MCF 10A (cell line): ENCODE results near the gene POLR2H. TPM values are rescaled to one million over a fixed set of nuclear protein-coding genes. Genes with fewer than 3 reads are reported as not detected.

Experiments used
- BruUV-seq: library from RNA; stranded (reverse); fragments of 400-500 nt; replicated peaks from 2 replicates; lab custom pipeline; 2021; lab: Mats Ljungman, UMichigan
- CTCF ChIA-PET: fragments of 300-600 bp; sonication (Branson Sonifier 250); formaldehyde crosslinking; extraction: SDS; loops from one replicate; lab custom pipeline; 2021; ENCODE audit warnings: antibody characterized with exemption, inconsistent platforms; lab: Yijun Ruan, JAX
- POLR2A ChIA-PET: fragments of 300-600, 350-650 bp; sonication (Branson Sonifier 250); formaldehyde crosslinking; extraction: SDS; loops from one replicate; lab custom pipeline; 2020; ENCODE audit warnings: antibody characterized with exemption, inconsistent platforms; lab: Yijun Ruan, JAX
- DNase-seq: peaks from one replicate; pipeline ENCODE4 v3.0.0-alpha.2; 2018; ENCODE audit not compliant: unreplicated experiment
- H3K27ac Mint-ChIP-seq: one replicate; pipeline ENCODE4 v1.8.0; 2022; ENCODE audit warnings: mild to moderate bottlenecking, low read depth, mixed read lengths; ENCODE audit not compliant: unreplicated experiment
- H3K27me3 Mint-ChIP-seq: one replicate; pipeline ENCODE4 v1.8.0; 2022; ENCODE audit warnings: mixed read lengths; ENCODE audit not compliant: insufficient read depth, unreplicated experiment
- H3K36me3 Mint-ChIP-seq: one replicate; pipeline ENCODE4 v1.8.0; 2022; ENCODE audit warnings: mild to moderate bottlenecking, moderate library complexity, mixed read lengths; ENCODE audit not compliant: insufficient read depth, unreplicated experiment
- H3K4me1 Mint-ChIP-seq: one replicate; pipeline ENCODE4 v1.8.0; 2022; ENCODE audit warnings: mixed read lengths; ENCODE audit not compliant: insufficient read depth, unreplicated experiment
- H3K4me3 Mint-ChIP-seq: one replicate; pipeline ENCODE4 v1.8.0; 2022; ENCODE audit warnings: mild to moderate bottlenecking, moderate library complexity, mixed read lengths; ENCODE audit not compliant: unreplicated experiment
- H3K9me3 Mint-ChIP-seq: one replicate; pipeline ENCODE4 v1.8.0; 2022; ENCODE audit warnings: mixed read lengths; ENCODE audit not compliant: unreplicated experiment
- intact Hi-C: fragments of 100-400 bp; cut with micrococcal nuclease; formaldehyde crosslinking; loops from 2 replicates; pipeline ENCODE4 v1.14.1; 2022
- total RNA-seq: library from RNA; stranded (reverse); gene quantifications from 2 replicates; pipeline ENCODE4 v1.2.3, GENCODE V29; 2022
- TF ChIP-seq, protein P1 (sequence below): fragments of 200-600 bp; IDR thresholded peaks from one replicate; pipeline ENCODE4 v1.8.0; 2022; ENCODE audit warnings: antibody characterized with exemption, mild to moderate bottlenecking; ENCODE audit not compliant: unreplicated experiment

Gene POLR2H
- total RNA-seq, 1 experiment from 2014 or later: 91.5 TPM

DNA sequence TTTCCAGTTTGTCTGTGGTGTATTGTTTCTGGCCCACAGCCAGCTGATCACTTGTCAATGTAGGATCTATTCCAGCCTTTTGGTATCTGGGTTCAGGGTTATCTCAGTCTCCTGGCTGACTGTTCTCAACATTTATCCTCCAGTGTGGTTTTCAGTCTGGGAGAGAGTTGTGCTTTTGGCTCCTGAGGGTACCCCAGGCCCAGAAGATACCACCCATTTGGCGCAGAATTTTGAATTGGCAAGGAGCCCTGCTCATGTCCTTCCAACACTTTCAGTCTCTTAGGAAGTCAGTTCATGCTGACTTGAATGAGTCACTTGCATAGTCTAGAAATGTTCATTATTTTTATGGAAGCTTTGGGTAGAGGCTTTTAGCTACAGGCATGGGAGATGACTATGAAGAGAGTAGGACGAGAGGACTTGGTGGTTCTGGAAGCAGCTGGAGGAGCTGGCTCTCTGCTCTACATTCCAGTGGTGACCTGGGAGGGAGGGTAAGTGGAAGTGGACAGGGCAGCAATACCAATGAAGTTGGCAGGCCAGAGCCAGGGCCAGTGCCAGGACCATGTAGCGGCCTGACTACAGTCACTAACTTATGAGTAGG, 7.2 kb downstream of the POLR2H start:
- TF ChIP-seq, protein P1, sequence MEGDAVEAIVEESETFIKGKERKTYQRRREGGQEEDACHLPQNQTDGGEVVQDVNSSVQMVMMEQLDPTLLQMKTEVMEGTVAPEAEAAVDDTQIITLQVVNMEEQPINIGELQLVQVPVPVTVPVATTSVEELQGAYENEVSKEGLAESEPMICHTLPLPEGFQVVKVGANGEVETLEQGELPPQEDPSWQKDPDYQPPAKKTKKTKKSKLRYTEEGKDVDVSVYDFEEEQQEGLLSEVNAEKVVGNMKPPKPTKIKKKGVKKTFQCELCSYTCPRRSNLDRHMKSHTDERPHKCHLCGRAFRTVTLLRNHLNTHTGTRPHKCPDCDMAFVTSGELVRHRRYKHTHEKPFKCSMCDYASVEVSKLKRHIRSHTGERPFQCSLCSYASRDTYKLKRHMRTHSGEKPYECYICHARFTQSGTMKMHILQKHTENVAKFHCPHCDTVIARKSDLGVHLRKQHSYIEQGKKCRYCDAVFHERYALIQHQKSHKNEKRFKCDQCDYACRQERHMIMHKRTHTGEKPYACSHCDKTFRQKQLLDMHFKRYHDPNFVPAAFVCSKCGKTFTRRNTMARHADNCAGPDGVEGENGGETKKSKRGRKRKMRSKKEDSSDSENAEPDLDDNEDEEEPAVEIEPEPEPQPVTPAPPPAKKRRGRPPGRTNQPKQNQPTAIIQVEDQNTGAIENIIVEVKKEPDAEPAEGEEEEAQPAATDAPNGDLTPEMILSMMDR: no peak
- no peaks in the 10 kb centered on the region for H3K27me3 Mint-ChIP-seq
- H3K4me1 Mint-ChIP-seq: peaks cover 23% of the 10 kb centered on the region
- H3K27ac Mint-ChIP-seq: peak overlapping the region; percentile 33
- no peak for DNase-seq
- BruUV-seq: no TSS peak
- peaks cover 74% of the 10 kb centered on the region for H3K36me3 Mint-ChIP-seq
- H3K4me3 Mint-ChIP-seq: no peak overlapping the region
- ChIA-PET POLR2A (interaction anchor here (0.6 to 1.0 kb wide), 3 partner anchors 28 to 157 kb away, joined by 3 to 4 read pairs (median 4); no protein-coding TSS in a partner anchor), CTCF (interaction anchor here (0.5 to 1.6 kb wide), 9 partner anchors 14 to 470 kb away, joined by 3 to 9 read pairs (median 4); no protein-coding TSS in a partner anchor)
- H3K9me3 Mint-ChIP-seq: no peaks in the 10 kb centered on the region
- intact Hi-C loops: no loop called here

DNA sequence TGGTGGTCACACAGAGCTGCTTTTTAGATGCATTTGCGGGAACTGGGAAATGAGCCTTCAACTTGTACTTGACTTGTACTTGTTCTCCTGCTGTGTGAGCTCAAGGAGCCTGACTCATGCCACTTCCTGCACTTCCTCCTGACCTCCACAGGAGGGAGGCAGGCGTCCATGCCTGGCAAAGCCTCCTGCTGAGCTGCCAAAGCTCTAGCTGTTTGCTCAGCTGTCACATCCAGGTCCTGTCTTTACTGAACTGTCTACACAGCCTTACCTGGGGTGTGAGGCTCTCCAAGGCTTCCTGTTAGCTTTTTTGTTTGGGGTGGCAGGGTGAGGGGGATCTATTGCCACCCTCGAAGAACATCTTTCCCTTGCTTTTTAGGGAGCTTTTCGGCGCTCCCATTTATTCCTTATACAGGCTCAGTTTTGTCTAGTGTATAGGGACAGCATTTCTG, 10.1 kb downstream of the POLR2H start:
- H3K9me3 Mint-ChIP-seq: no peaks in the 10 kb centered on the region
- TF ChIP-seq, protein P1: peak; percentile 94
- POLR2A ChIA-PET: interaction anchor here (0.6 to 1.9 kb wide), 12 partner anchors 8 to 1259 kb away, joined by 3 to 13 read pairs (median 4); partner anchors contain the start of genes CLCN2, FAM131A, PARL and POLR2H
- CTCF ChIA-PET: interaction anchor here (0.6 to 7.0 kb wide), 48 partner anchors 8 to 862 kb away, joined by 3 to 212 read pairs (median 4); no protein-coding TSS in a partner anchor
- no TSS peak for BruUV-seq
- intact Hi-C loops: loop anchor here (1.0 to 10.0 kb wide), 5 partner anchors 45 to 403 kb away; no protein-coding TSS in a partner anchor
- H3K36me3 Mint-ChIP-seq: peaks cover 47% of the 10 kb centered on the region
- H3K4me3 Mint-ChIP-seq: no peak overlapping the region
- peaks cover 11% of the 10 kb centered on the region for H3K4me1 Mint-ChIP-seq
- H3K27me3 Mint-ChIP-seq: peaks cover 23% of the 10 kb centered on the region
- H3K27ac Mint-ChIP-seq: no peak overlapping the region
- peak; percentile 86 for DNase-seq

GRCh38 chr3:184372296-184372821, 10.8 kb downstream of the POLR2H start:
- ChIA-PET POLR2A (interaction anchor here (0.6 to 1.9 kb wide), 10 partner anchors 9 to 1260 kb away, joined by 3 to 13 read pairs (median 6); partner anchors contain the start of genes CLCN2, FAM131A and POLR2H), CTCF (interaction anchor here (0.5 to 7.0 kb wide), 35 partner anchors 9 to 861 kb away, joined by 3 to 212 read pairs (median 5); no protein-coding TSS in a partner anchor)
- intact Hi-C loops: loop anchor here (10.0 kb wide), 1 partner anchor 402 kb away; no protein-coding TSS in a partner anchor
- H3K4me3 Mint-ChIP-seq: no peak overlapping the region
- DNase-seq: no peak
- peaks cover 11% of the 10 kb centered on the region for H3K4me1 Mint-ChIP-seq
- peaks cover 31% of the 10 kb centered on the region for H3K27me3 Mint-ChIP-seq
- peaks cover 40% of the 10 kb centered on the region for H3K36me3 Mint-ChIP-seq
- BruUV-seq: no TSS peak
- H3K27ac Mint-ChIP-seq: no peak overlapping the region
- TF ChIP-seq, protein P1: no peak
- H3K9me3 Mint-ChIP-seq: no peaks in the 10 kb centered on the region

DNA sequence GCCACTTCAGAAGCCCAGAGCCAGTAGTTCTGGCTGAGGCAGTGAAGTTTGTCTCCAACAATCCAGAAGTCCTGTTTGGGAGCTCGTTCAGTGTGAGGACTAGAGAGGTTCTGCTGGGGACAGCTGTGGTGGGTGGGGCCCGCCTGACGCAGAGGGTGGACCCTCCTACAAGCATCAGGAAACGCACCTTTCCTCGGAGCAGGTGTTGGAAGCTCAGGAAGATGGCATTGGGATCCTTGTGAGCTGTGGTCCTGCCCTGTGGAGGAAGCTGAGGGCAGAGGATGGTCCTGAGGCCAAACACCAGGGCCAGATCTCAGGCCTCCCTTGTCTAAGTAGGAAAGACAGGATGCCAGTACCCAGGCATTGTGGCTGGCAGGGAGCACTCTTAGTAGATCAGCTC, 11.4 kb downstream of the POLR2H start:
- Mint-ChIP-seq H3K4me3 (no peak overlapping the region), H3K36me3 (peaks cover 34% of the 10 kb centered on the region), H3K27ac (no peak overlapping the region), H3K27me3 (peaks cover 36% of the 10 kb centered on the region), H3K9me3 (no peaks in the 10 kb centered on the region), H3K4me1 (peaks cover 11% of the 10 kb centered on the region)
- no TSS peak for BruUV-seq
- ChIA-PET CTCF (interaction anchor here (0.5 to 7.0 kb wide), 15 partner anchors 9 to 455 kb away, joined by 3 to 212 read pairs (median 11); no protein-coding TSS in a partner anchor), POLR2A (interaction anchor here (1.7 to 1.9 kb wide), 3 partner anchors 11 to 96 kb away, joined by 7 to 10 read pairs (median 8); partner anchors contain the start of genes CLCN2 and POLR2H)
- TF ChIP-seq, protein P1: no peak
- intact Hi-C loops: loop anchor here (10.0 kb wide), 1 partner anchor 402 kb away; no protein-coding TSS in a partner anchor
- no peak for DNase-seq
